ENCODE measurements around the gene SLC16A3. TPM values are rescaled to one million over a fixed set of nuclear protein-coding genes. Genes with fewer than 3 reads are reported as not detected.

The SLC16A3 gene
- total and polyA plus RNA-seq, 2 donors (not counting 3 experiments of a cell fraction or from before 2014, with no cell fraction given), result 95.9 to 171 TPM

DNA sequence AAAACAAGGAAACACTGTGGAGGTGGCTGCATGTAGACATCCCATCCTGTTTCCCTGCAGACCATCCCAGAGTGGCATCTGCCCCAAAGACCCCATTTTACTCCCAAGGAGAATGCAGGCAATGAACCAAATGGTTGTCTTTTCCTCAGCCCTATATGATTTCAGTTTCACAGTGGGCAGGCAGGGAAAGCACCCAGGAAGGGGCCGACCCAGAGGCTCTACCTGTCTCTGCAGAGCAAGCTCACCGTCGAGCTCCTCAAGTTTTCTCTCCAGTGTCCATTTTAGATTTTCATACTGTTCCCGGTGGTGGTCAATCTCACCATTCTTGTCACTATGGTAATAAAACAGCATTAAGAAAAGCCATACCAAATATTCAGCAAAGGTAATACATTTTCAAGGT is 30.8 kb upstream of the SLC16A3 start:
- no TSS peak for BruUV-seq (replicated peaks)
- no peak for FAIRE-seq

More for the DNA sequence above, 30.8 kb upstream of the SLC16A3 start:
- H2AFZ ChIP-seq (ENCODE audit: low read depth, low read length), result no peak overlapping the region
- ChIA-PET POLR2A (interaction anchor here (0.7 kb wide), 3 partner anchors 31 to 550 kb away, joined by 3 to 5 read pairs (median 4); partner anchors contain the start of gene SLC16A3), CTCF (no interaction called here)
- no peaks in the 10 kb centered on the region for H4K20me1 ChIP-seq (replicated peaks; ENCODE audit: control insufficient read depth, extremely low read depth, insufficient read depth, low read length)
- no peak overlapping the region for H3K4me2 ChIP-seq (ENCODE audit: insufficient read depth, low read length)
- peaks cover 0 to 9% of the 10 kb centered on the region in 2 experiments for H3K36me3 ChIP-seq (ENCODE audit: control insufficient read depth in 2 of 2, extremely low read depth in 1 of 2, insufficient read depth in 2 of 2, low read length in 2 of 2)
- intact Hi-C loops (cut with micrococcal nuclease) (no loop called here), dilution Hi-C loops (cut with MboI; ENCODE audit: extremely low pct_ligation_motif_present, low sequenced_read_pairs) (no loop called here)
- no peaks in the 10 kb centered on the region for H3K4me1 ChIP-seq (ENCODE audit: control insufficient read depth, extremely low read depth, insufficient read depth, low read length)
- H3K9me1 ChIP-seq (replicated peaks; ENCODE audit: control insufficient read depth, extremely low read depth, insufficient read depth, low read length), result no peaks in the 10 kb centered on the region
- no peak overlapping the region for H3K4me3 ChIP-seq (replicated peaks in 1 of 3; ENCODE audit: insufficient read depth in 1 of 3, low read depth in 1 of 3, low read length in 3 of 3)
- TF ChIP-seq EZH2 (IDR thresholded peaks at IDR 0.05; ENCODE audit: borderline replicate concordance, low read depth, low read length, severe bottlenecking) (no peak), MYC (IDR thresholded peaks at IDR 0.05; ENCODE audit: low read depth, low read length) (no peak), GATA2 (IDR thresholded peaks at IDR 0.05; ENCODE audit: insufficient read depth, insufficient read length, low read depth, low read length) (no peak), POLR2A (IDR thresholded peaks at IDR 0.05; ENCODE audit: low read depth, low read length) (no peak), CTCF (IDR thresholded peaks at IDR 0.05; ENCODE audit: extremely low read depth in 1 of 2, insufficient read depth in 1 of 2, low read depth in 1 of 2, low read length in 2 of 2) (no peak), FOS (IDR thresholded peaks at IDR 0.05; ENCODE audit: borderline replicate concordance, insufficient read depth, low read length) (no peak), JUN (IDR thresholded peaks at IDR 0.05; ENCODE audit: borderline replicate concordance, insufficient read depth, insufficient read length, low read depth) (no peak), POLR2AphosphoS5 (IDR thresholded peaks at IDR 0.05; ENCODE audit: insufficient read depth, low read depth, low read length) (no peak)
- TF ChIP-seq, protein P1, sequence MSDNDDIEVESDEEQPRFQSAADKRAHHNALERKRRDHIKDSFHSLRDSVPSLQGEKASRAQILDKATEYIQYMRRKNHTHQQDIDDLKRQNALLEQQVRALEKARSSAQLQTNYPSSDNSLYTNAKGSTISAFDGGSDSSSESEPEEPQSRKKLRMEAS (IDR thresholded peaks at IDR 0.05; ENCODE audit: insufficient read depth, insufficient read length), result no peak
- H3K9me3 ChIP-seq (replicated peaks; ENCODE audit: control insufficient read depth, insufficient read depth, low read length), result no peaks in the 10 kb centered on the region
- H3K27ac ChIP-seq (ENCODE audit: insufficient read depth, low read depth, low read length), result no peak overlapping the region
- H3K27me3 ChIP-seq (ENCODE audit: control insufficient read depth in 2 of 2, insufficient read depth in 2 of 2, low read length in 2 of 2), result no peaks in the 10 kb centered on the region
- no peak overlapping the region for H3K9ac ChIP-seq (replicated peaks; ENCODE audit: extremely low read depth, insufficient read depth, low read length)
- no peaks in the 10 kb centered on the region for H3K79me2 ChIP-seq (ENCODE audit: control insufficient read depth, insufficient read depth, low read length)
- DNase-seq (ENCODE audit: low read depth, low spot score), result no peak
